Measurements from ENCODE around the gene MACF1. TPM values are rescaled to one million over a fixed set of nuclear protein-coding genes. Genes with fewer than 3 reads are reported as not detected.
"Not testable (repeated sequence)": the region's sequence is repeated elsewhere in the genome, so short reads cannot be mapped to it uniquely, and the experiment has no call there.

MACF1 gene
- total RNA-seq, 2 donors from 2014 or later: 121 to 149 TPM

- ATAC-seq: no peak
- DNase-seq: no peak
- intact Hi-C loops (cut with DNase I, micrococcal nuclease): no loop called here
Measured at GRCh38 chr1:39501666-39502065, 297.2 kb downstream of the MACF1 start.

DNA sequence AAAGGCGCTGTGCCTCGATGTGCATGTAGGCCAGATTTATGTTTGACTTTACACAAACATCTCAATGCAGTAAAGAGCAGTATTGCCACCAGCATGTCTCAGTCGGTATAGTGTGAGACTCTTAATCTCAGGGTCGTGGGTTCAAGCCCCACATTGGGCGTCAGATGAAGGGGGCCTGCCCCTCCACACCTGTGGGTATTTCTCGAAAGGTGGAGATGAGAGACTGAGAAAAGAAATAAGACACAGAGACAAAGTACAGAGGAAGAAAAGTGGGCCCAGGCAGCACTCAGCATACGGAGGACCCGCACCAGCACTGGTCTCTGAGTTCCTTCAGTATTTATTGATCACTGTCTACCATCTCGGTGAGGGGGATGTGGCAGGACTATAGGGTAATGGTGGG lies 299.9 kb downstream of the MACF1 start:
- ATAC-seq; DNase-seq; intact Hi-C loops (cut with DNase I, micrococcal nuclease): not testable (repeated sequence)

DNA sequence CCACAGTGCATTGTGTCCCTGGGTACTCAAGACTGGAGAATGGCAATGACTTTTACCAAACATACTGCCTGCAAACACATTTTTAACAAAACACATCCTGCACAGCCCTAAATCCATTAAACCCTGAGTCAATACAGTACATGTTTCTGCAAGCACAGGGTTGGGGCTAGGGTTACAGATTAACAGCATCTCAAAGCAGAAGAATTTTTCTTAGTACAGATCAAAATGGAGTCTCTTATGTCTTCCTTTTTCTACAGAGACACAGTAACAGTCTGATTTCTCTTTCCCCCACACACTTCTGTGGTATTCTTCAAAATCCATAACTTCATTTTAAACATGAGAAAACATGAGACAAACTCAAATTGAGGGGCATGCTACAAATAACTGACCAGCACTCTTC lies 300.8 kb downstream of the MACF1 start:
- ATAC-seq (no peak), DNase-seq (no peak)
- intact Hi-C loops (cut with DNase I, micrococcal nuclease): no loop called here

- ATAC-seq (no peak), DNase-seq (no peak)
- intact Hi-C loops (cut with DNase I, micrococcal nuclease): no loop called here
Measured at GRCh38 chr1:39507230-39507928, 302.9 kb downstream of the MACF1 start.

GRCh38 chr1:39508266-39508665 lies 303.8 kb downstream of the MACF1 start:
- DNase-seq (no peak), ATAC-seq (no peak)

GRCh38 chr1:39508857-39509305 lies 304.4 kb downstream of the MACF1 start:
- no peak for ATAC-seq
- intact Hi-C loops (cut with DNase I, micrococcal nuclease): no loop called here
- no peak for DNase-seq

More at GRCh38 chr1:39508266-39508665, 303.8 kb downstream of the MACF1 start:
- intact Hi-C loops (cut with DNase I, micrococcal nuclease): no loop called here

DNA sequence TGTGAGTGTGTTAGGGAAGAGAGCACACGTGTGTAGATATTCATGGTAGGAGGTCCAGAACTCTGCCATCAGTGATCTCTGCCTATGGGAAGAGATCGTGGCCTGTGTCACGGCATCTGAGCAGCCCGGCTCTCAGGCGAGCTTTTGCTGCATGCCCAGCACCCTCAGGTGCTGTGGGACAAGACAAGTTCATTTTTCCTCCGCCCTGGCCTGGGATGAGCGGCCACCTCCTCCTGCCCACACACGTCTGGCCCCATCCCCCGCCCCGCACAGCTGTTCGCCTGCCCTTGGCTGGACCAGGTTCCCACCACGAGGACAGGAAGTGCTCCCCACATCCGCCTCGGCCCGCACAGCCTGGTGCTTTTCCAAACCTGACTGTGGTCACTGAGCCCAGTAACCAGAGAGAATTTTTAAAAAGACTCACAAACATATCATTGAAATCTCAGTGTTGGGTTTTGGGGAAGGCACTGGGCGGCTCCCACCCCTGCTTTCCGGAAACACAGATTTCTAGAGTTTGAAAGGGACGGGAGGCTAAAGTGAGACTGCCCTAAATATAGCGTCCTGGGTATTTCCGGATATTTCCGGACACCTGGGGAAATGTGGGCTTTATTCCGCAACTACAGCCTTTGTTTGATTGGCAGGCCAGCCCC lies 305.0 kb downstream of the MACF1 start:
- no peak for ATAC-seq
- intact Hi-C loops (cut with DNase I, micrococcal nuclease): no loop called here
- DNase-seq: peak; percentile 54 to 58

DNA sequence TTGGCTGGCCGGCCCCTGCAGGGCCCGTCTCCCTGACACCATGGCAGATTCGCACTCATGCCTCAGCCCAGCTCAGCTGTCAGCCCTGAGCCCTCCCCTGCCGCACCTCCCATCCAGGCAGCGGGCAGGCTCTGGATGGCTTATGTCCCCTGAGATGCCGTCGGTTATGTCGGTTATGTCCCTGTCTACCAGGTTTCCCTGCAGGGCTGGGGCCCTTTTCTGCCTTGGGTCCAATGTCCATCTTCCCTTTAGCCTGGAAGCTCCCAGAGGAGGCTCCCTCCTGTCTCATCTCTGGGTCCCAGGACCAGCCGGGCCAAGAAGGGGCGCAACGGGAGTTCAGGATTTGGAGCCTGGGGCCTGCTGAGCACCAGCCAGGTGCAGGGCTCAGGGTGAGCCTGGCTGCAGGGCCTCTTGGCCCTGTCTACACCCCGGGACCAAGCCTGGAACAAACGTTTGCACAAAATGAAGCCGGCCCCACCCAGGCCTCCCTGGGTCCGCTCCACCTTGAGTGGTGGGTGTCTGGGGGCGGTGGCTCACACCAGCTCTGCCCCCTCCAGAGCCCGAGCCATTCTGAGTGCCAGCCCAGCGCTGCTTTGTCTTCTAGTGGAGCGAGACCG lies 306.2 kb downstream of the MACF1 start:
- DNase-seq; ATAC-seq; intact Hi-C loops (cut with DNase I, micrococcal nuclease): not testable (repeated sequence)

- DNase-seq; intact Hi-C loops (cut with DNase I, micrococcal nuclease); ATAC-seq: not testable (repeated sequence)
Measured at GRCh38 chr1:39511477-39511876, 307.0 kb downstream of the MACF1 start.

GRCh38 chr1:39512234-39512847 lies 307.8 kb downstream of the MACF1 start:
- intact Hi-C loops (cut with DNase I, micrococcal nuclease); DNase-seq: not testable (repeated sequence)
- ATAC-seq: peak; percentile 47

DNA sequence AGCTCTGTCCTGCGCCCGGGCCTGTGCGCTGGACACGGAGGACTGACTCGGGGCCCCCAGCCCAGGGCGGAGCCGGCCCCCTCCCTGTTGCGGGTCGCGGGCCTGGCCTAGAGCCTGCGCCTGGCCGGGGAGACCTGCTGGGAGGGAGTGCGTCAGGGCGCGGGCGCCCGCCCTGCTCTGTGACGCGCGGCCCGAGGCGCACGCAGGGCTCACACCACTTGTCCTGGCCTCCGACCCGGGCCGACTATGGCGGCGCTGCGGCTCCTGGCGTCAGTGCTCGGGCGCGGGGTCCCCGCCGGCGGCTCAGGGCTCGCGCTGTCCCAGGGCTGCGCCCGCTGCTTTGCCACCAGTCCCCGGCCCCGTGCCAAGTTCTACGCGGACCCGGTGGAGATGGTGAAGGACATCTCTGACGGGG lies 310.2 kb downstream of the MACF1 start:
- peak; percentile 32 for ATAC-seq
- intact Hi-C loops (cut with DNase I, micrococcal nuclease); DNase-seq: not testable (repeated sequence)

- intact Hi-C loops (cut with DNase I, micrococcal nuclease); ATAC-seq; DNase-seq: not testable (repeated sequence)
Measured at GRCh38 chr1:39515131-39516086, 310.9 kb downstream of the MACF1 start.

DNA sequence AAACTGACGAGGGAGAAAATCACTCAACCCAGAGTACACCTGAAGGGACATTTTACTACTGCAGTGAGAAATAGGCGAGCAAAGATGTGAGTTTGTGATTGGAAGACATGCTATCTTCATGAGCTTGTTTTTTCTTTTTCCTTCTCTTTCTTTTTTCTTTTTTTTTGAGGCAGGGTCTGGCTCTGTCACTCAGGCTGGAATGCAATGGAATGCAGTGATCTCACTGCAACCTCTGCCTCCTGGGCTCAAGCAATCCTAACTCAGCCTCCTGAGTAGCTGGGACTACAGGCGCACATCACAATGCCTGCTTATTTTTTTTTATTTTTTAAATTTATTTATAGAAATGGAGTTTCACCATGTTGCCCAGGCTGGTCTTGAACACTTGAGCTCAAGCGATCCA lies 312.3 kb downstream of the MACF1 start:
- intact Hi-C loops (cut with DNase I, micrococcal nuclease); DNase-seq; ATAC-seq: not testable (repeated sequence)

GRCh38 chr1:39517936-39518335 lies 313.4 kb downstream of the MACF1 start:
- DNase-seq; intact Hi-C loops (cut with DNase I, micrococcal nuclease); ATAC-seq: not testable (repeated sequence)

GRCh38 chr1:39519376-39519775 lies 314.9 kb downstream of the MACF1 start:
- intact Hi-C loops (cut with DNase I, micrococcal nuclease); DNase-seq: not testable (repeated sequence)
- ATAC-seq: peak; percentile 88

DNA sequence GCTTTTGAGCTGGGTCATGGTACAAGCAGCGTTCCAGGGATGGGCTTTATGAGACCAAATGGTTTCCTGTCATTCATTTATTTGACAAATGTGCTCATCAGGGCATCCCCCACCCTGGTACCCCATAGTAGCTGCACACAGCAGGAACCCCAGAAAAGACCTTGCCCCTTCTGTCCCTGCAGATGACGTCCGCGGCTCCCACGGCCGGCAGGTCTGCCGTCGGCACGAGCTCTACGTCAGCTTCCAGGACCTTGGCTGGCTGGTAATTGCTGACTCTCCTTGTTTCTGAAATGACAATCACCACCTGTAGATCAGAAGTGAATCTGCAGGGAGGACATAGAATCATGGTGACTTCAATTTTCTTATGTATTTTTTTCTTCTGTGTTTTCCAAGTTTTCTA lies 317.7 kb downstream of the MACF1 start:
- DNase-seq; ATAC-seq; intact Hi-C loops (cut with DNase I, micrococcal nuclease): not testable (repeated sequence)

DNA sequence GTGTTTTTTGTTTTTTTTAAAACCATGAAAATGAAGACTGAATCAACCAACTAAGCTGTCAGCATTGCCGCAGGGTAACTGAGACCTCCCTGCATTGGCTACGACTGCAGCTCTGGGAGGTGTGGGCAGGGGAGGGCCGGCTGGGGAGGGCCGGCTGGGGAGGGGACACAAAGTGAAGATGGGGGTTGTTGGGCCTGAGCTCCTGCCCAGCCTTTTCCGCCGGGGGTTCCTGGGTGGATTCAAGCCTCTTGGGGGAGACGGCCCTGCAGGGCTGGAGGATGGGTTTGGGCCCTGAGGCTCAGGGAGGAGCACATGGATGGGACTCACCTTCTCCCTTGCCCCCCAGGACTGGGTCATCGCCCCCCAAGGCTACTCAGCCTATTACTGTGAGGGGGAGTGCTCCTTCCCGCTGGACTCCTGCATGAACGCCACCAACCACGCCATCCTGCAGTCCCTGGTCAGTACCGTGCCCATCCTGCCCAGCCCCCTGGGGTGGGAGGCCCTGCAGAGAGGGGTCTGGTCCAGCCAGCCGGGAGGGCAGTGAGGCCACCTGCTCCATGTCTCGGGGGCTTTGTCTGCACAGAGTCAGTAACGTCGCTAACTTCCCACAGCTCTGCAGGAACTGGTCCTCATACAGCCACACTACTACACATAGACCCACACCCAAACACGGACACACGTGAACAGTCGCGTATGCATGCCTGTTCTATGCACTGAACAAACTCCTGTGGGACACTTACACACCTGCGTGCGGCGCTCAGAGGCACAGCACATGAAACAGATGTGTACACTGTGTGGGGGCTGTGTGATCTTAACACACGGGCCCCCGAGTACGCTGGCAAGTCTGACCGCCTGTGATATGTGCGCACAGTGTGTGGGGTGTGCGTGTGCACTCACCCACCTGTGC lies 318.4 kb downstream of the MACF1 start:
- no peak for ATAC-seq

More for the DNA sequence above, 318.4 kb downstream of the MACF1 start:
- intact Hi-C loops (cut with DNase I, micrococcal nuclease): no loop called here
- DNase-seq: no peak
